ENCODE data around the gene NR1I3.
A peak's percentile ranks its signal among the peaks of the same experiment; 100 is the strongest.

NR1I3 gene

DNA sequence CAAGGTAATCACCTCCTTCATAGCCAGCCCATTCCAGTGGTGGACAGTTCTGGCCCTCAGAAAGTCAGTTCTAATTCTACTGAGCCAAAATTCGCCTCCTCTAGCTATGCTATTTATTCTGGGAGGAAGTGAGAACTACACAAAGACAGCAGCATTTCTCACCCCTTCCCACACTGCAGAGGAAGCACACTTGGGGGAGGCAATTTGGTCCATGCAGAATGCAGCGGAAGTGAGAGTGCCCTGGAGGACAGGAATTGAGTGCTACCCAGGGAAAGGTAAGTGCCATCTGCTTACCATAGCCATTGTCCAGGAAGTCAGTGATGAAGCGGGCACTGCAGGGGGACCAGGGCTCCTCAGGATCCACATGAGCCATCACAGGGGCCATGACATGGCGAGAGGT, 42.8 kb downstream of the NR1I3 start:
- DNase-seq, result peak; percentile 71 to 87 (median 81)

DNA sequence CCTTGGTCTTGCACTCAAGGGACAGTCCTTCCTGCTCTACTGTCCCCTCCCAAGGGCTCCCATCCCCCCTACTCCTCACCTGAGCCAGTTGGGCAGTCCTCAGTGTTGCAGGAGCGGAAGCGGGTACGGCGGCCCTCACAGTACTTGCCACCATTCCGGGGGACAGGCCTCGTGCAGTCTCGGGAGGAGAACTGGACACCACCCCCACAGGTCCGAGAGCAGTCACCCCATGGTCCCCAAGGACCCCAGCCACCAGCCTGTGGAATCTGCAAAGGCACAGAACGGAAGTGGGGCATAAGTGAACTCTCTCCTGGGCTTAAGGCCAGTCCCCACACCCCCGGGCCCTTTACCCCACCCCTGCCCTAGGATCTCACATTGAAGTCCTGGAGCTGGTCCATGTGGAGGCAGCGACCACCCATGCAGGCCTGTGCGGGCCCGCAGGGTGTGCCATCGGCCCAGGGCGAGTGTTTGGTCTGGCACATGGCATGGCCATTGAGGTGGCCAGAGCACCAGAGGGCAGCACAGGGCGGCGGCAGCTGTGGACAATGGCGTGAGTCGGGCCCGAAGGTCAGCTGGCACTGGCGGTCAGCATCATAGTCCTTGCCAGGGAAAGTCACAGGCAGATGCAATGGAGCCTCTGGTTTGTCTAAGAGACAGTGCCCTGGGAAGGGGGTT, 44.3 kb downstream of the NR1I3 start:
- no peak for DNase-seq

DNA sequence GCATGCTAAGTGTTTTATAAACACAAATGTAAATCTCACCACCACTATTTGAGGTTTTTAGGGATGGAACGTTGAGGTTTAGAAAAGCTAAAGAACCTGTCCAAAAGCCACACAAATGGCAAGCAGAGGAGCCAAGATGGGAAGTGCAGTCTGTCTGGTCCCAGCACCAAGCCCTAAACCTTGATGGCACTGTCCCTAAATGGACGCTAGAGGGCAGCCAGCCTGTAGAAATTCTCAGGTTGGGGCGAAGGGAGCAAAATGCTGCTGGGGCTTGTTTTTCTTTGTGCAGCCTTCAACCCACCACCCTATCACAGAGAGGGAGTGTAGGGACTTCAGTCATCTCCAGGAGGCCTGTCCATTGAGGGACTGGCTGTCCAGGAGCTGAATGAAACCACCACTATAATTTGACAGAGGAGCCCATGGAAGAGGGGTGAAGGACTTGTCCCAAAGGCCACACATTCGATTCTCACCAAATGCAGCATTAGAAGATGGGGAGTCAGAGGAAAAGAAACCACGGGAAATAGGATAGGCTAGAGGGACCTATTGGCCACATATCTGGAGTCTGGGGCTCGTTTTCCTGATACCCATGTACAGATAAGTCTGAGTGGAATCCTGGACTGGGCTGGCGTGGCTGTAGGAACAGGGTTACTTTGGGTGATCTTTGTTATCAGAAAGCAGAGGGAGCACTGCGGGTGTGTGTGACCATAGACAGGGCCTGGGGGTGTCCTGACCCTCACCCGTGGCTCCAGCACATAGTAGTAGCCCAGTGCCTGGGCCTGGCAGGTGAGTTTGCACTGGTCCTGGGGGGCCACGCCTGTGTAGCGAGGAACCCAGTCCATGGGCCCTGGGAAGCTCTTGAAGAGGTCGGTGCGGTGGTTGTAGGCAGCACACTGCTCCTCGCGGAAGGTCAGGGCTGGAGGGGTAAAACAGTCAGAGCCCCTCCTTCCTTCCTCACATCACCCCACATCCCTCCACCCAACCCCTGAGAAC, 45.2 kb downstream of the NR1I3 start:
- peak; percentile 85 to 92 (median 86) for DNase-seq

DNA sequence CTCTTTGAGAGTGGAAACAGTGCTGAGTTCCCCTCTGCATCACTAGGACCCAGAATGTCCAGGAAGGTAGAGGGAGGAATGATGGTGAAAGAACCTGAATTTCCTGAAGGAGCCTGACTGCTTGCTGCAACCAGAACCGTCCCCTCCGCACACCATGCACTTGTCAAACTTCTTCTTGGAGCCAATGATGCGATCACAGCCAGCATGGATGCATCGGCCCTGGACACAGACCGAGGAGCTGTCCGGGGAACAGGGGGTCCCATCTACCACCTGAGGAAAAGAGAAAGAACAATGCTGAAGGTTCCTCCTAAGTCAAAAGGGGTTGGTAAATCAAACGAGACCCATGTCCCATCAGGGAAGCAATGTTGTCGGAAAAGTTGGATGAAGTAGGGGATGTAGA, 46.0 kb downstream of the NR1I3 start:
- DNase-seq, result no peak

DNA sequence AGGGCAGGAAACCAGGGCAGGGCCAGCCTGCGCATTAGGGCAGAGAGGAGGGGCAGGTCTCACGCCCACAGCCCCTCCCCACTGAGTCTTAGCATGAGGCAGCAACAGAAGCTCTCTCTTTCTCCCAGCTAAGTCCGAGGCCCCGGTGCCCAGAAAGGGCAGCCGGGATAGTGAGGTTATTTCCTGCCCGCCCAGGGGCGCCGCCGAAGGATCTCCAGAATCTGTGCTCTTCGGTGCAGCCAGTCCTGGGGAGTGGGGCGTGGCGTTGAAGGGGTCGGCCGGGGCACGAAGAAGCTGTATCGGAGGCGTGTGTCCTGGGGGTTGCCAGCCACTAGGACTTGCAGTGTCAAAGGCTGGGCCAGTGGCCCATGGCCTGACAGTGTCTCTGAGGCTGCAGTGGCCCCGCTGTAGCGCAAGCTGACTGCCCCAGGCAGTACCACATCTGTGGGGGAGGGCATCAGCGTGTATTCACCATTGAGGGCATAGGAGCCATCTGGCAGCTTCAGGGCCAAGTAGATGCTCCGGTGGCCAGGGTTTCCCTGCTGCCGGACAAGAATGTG, 47.0 kb downstream of the NR1I3 start:
- no peak for DNase-seq

DNA sequence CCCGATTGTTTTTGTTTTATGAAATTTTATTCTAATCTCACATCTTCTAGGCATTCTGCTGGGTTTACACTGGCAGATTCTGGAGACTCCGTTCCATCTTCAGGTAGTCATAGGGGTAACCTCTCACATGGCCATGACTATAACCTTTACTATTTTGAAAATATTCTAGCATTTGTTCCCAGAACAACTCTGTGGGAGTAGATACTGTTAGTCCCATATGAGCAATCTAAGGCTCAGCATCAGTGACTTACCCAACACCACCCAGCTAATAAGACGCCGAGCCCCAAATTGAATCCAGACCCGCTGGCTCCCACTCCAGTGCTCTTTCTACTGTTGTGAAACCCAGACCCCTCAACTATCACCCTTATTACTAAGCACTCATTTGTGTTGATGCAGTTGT, 49.0 kb downstream of the NR1I3 start:
- no peak for DNase-seq

DNA sequence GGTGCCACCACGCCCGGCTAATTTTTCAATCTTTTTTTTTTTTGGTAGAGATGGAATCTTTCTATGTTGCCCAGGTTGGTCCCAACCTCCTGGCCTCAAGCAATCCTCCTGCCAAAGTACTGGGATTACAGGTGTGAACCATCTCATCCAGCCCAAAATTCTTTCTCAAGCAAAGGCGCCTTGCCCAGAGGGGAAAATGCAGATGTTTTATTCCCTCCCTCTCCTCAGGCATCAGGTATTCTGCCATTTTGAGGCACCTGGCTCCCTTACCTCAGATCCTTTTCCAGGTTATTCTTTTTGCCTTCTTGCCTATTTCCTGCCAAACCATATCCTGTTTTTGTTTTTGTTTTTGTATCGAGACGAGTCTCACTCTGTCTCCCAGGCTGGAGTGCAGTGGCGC, 49.6 kb downstream of the NR1I3 start:
- no peak for DNase-seq

DNA sequence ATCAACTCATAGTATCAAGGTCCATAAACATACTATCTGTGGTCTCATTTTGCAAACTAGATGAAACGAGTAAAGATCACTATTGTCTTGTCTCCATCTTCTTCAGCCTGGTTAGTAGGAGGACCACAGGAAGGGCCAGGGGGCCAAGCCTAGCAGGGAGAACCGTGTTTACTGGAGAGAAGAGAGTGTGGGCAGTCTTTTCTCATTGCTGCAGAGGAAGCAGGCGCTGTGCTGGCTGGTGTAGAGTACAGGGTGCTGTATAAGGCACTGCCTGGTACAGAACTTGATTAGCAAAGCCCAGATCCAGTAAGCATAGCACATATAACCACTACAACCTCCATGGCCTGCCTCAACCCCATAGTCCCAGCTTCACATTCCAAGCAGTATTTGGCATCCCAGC, 50.7 kb downstream of the NR1I3 start:
- peak in 3 of 4 experiments; percentile 37 to 65 (median 50) for DNase-seq

DNA sequence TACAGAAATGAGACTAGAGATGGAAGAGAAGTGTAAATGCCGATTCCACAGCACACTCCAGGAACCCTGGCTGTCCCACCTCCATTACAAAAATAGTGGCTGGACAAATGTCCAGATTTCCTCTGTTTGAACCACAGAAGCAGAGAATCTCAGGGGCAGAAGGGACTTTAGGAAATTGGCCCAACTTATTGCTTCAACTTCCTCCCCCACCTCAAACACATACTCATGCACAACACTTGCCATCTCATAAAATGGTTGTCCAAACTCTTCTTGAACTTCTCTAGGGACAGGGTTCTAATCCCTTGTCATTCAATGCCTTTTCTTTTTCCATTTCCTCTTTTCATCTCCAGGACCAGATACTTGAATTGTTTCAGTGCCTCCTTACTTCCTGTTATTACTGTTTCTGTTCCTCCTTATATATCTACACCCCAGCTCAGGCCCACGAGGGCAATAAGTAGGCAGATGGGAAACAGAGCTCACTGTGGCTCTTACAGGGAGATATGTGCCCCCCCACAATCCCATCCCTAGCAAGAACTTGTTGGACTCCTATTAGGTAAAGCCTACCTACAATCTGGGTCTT, 52.2 kb downstream of the NR1I3 start:
- DNase-seq, result peak; percentile 79 to 95 (median 87)

DNA sequence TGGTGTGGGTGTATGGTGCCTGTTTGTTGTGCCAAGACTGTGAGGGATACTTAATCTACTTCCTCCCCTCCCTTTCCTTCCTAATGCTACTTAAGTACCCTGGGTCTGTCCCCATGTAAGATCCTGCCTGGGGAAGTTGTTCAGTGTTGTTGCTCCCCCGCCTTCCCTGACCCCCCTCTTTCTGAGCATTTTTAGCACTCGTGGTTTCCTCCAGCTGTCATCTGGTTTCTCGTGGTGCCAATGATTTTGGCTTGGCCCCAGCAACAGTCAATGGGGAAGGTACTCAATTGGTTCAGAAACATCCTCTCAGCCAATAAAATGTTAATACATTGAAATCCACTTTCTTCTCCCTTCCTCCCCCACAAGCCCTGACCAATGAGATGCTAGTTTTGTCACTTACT, 52.7 kb downstream of the NR1I3 start:
- peak; percentile 94 to 98 (median 96) for DNase-seq

DNA sequence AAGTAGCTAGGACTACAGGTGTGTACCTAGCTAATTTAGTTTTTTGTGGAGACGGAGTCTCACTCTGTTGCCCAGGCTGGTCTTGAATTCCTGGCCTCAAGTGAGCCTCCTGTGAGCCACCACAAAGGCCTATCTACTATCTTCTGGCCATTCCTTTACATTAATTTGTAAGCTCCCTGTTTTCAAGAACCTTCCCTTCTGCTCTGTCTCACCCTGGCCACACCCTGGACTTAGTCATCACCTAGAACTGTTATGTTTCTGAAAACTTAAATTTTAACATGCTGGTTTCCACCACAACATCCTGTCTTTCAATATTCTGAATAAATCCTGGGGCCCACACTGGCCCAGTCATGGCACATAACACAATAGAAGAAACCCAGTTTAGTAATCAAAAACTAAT, 55.8 kb downstream of the NR1I3 start:
- DNase-seq, result peak in 2 of 4 experiments; percentile 36

DNA sequence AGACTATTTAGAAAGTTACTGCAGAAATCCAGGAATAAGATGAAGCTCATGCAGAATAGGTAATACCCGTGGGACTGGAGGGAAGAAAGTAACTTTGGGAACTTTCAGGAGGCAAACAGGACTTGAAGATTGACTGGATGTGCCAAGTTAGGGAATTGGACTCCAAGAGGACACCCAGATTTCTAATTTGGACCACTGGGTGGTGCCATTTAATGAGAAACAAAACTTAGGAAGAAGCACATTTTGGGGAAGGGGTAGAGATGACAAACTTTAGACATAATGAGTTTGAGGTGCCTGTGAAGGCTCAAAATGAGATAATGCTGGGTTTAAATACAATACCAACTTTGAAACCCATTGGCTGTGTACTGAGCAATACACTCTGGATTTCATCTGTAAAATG, 57.4 kb downstream of the NR1I3 start:
- DNase-seq, result peak; percentile 52 to 67 (median 54)

DNA sequence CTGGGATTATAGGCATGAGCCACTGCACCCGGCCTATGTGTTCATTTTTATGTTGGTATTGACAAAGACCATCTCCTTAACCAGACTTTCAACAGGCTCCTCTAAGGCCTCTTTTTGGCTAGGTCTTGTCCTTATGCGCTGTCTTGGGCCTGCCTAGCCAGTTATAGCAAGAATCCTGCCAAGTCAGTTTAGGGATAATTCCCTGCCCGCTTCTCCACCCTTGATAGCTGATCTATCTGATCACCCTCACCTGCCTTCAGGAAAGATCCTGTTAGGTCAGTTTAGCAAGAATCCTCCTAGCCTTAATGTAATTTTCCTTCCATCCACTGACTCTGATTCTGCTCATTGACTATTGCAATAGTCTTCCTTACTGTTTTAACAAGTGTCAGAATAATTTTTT, 58.3 kb downstream of the NR1I3 start:
- no peak for DNase-seq
